ENCODE measurements around the gene TBX15.

DNA sequence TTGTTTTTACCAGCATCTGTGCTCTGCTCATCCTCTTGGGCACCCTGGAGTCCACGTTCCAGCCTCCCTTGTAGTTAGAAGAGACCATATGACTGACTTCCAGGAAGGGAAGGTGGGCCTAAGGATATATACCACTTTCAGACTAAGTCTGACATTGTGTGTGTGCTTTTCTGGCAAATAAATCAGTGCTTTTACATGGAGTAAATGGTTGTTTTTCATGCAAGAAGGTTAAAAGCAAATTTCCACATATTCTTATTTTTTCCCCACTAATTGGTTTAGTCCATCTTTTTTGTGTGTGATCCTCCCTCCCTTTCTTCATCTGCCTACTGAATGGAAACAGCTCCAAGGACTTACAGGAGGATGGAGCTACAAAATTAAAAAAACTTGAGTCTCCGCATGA lies 119.8 kb downstream of the TBX15 start:
- TF ChIP-seq, protein P1, sequence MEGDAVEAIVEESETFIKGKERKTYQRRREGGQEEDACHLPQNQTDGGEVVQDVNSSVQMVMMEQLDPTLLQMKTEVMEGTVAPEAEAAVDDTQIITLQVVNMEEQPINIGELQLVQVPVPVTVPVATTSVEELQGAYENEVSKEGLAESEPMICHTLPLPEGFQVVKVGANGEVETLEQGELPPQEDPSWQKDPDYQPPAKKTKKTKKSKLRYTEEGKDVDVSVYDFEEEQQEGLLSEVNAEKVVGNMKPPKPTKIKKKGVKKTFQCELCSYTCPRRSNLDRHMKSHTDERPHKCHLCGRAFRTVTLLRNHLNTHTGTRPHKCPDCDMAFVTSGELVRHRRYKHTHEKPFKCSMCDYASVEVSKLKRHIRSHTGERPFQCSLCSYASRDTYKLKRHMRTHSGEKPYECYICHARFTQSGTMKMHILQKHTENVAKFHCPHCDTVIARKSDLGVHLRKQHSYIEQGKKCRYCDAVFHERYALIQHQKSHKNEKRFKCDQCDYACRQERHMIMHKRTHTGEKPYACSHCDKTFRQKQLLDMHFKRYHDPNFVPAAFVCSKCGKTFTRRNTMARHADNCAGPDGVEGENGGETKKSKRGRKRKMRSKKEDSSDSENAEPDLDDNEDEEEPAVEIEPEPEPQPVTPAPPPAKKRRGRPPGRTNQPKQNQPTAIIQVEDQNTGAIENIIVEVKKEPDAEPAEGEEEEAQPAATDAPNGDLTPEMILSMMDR (IDR thresholded peaks at IDR 0.05; ENCODE audit: low read depth, low read length), result no peak
- no peak for TF ChIP-seq EZH2phosphoT487 (IDR thresholded peaks at IDR 0.05; ENCODE audit: low read depth)

Measured in OCI-LY3 (cell line).